PC-3 (cell line): ENCODE data around the gene SLC27A4.

Experiments used
- EZH2 ChIP-seq: fragments of 300-600 bp; sonication (generic); IDR thresholded peaks from one replicate; pipeline ENCODE4 v1.6.1; 2017; ENCODE audit warnings: antibody characterized with exemption, mild to moderate bottlenecking, low read length; ENCODE audit not compliant: unreplicated experiment
- EZH2phosphoT487 ChIP-seq: fragments of 300-600 bp; sonication (generic); IDR thresholded peaks from 2 replicates; pipeline ENCODE4 v1.6.1; 2018; ENCODE audit warnings: mild to moderate bottlenecking, antibody characterized with exemption, low read length, borderline replicate concordance
- TF ChIP-seq, protein P1 (sequence below): fragments of 300-600 bp; sonication (generic); conservative IDR thresholded peaks from 2 replicates; pipeline ENCODE4 v1.5.1; 2017; ENCODE audit warnings: antibody characterized with exemption, low read depth, mild to moderate bottlenecking, low read length

DNA sequence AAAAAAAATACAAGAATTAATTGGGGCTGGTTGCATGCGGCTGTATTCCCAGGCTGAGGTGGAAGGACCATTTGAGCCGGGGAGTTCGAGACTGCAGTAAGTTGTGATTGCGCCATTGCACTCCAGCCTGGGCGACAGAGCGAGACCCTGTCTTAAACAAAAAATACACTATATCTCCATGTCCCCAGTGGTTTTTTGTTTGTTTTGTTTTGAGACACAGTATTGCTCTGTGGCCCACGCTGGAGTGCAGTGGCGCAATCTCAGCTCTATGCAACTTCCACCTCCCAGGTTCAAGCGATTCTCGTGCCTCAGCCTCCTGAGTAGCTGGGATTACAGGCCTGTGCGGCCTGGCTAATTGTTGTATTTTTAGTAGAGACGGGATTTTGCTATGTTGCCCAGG, 16.5 kb upstream of the SLC27A4 start:
- TF ChIP-seq, protein P1, sequence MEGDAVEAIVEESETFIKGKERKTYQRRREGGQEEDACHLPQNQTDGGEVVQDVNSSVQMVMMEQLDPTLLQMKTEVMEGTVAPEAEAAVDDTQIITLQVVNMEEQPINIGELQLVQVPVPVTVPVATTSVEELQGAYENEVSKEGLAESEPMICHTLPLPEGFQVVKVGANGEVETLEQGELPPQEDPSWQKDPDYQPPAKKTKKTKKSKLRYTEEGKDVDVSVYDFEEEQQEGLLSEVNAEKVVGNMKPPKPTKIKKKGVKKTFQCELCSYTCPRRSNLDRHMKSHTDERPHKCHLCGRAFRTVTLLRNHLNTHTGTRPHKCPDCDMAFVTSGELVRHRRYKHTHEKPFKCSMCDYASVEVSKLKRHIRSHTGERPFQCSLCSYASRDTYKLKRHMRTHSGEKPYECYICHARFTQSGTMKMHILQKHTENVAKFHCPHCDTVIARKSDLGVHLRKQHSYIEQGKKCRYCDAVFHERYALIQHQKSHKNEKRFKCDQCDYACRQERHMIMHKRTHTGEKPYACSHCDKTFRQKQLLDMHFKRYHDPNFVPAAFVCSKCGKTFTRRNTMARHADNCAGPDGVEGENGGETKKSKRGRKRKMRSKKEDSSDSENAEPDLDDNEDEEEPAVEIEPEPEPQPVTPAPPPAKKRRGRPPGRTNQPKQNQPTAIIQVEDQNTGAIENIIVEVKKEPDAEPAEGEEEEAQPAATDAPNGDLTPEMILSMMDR, result no peak
- TF ChIP-seq EZH2phosphoT487 (no peak), EZH2 (no peak)
